Endothelial cell (in vitro differentiated cells): ENCODE results near the gene ACBD3. TPM values are rescaled to one million over a fixed set of nuclear protein-coding genes. Genes with fewer than 3 reads are reported as not detected.
"Not testable (repeated sequence)": the region's sequence is repeated elsewhere in the genome, so short reads cannot be mapped to it uniquely, and the experiment has no call there.

Experiments used
- DNase-seq: peaks from one replicate; pipeline ENCODE4 v3.0.0; 2021; ENCODE audit warnings: low spot score
- H3K27ac Mint-ChIP-seq: one replicate; pipeline ENCODE4 v1.8.0; 2021; ENCODE audit warnings: mixed read lengths, inconsistent platforms; ENCODE audit not compliant: unreplicated experiment
- H3K27me3 Mint-ChIP-seq: one replicate; pipeline ENCODE4 v1.8.0; 2021; ENCODE audit warnings: mild to moderate bottlenecking, moderate library complexity, mixed read lengths, inconsistent platforms; ENCODE audit not compliant: unreplicated experiment
- H3K36me3 Mint-ChIP-seq: one replicate; pipeline ENCODE4 v1.8.0; 2021; ENCODE audit warnings: mild to moderate bottlenecking, low read depth, mixed read lengths, inconsistent platforms; ENCODE audit not compliant: unreplicated experiment
- H3K4me1 Mint-ChIP-seq: one replicate; pipeline ENCODE4 v1.8.0; 2021; ENCODE audit warnings: mild to moderate bottlenecking, mixed read lengths, inconsistent platforms; ENCODE audit not compliant: unreplicated experiment
- H3K4me3 Mint-ChIP-seq: one replicate; pipeline ENCODE4 v1.8.0; 2021; ENCODE audit warnings: mild to moderate bottlenecking, mixed read lengths, inconsistent platforms; ENCODE audit not compliant: unreplicated experiment
- H3K9me3 Mint-ChIP-seq: one replicate; pipeline ENCODE4 v1.8.0; 2021; ENCODE audit warnings: mixed read lengths, inconsistent platforms; ENCODE audit not compliant: unreplicated experiment
- total RNA-seq: library from RNA; stranded (reverse); fragmentation: NEBNext Ultra II Directional; extraction: Animal tissue kit (Norgen Biotek cat#: 25700); gene quantifications from one replicate; pipeline ENCODE4 v1.2.1, GENCODE V29; 2021; ENCODE audit not compliant: unreplicated experiment
- TF ChIP-seq, protein P1 (sequence below): fragments of 200-600 bp; sonication (generic); IDR thresholded peaks from one replicate; pipeline ENCODE4 v1.5.0; 2021; ENCODE audit warnings: antibody characterized with exemption; ENCODE audit not compliant: unreplicated experiment

Gene ACBD3
- total RNA-seq, 1 donor from 2014 or later, result 27.4 TPM

DNA sequence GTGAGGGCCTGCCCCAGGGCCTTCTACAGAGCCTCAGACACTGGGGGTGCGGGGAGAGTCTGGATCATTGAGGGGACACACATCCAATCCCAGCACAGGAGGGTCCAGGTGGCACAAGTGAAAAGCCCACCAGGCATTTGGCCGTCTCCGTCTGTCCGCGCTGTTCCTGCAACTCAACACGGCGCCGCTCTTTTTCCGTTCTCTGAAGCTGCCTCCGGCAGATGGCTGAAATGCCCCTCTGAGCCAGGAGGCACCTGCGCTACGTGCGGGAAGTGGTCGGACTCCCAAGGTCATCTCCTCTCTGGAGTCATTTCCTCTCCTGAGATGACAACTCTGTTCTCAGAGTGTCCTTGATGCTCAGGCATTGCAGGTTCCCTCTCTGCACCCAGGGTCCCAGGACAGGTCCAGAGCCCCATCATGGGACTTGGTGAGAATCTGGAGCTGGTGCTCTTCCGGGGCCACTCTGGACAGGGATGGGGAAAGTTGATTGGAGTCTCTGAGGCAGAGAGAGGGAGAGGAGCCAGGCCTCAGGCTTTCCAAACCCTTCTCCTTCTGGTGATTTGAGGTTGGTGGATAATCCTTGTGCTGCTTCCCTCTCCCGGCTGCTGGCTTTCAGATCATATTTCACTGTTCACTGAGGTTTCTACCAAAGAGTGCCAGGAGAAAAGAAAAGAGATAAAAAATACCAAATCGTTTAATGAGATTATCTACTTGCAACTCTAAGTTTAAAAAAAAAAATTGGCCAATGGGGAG, 22.9 kb upstream of the ACBD3 start:
- H3K36me3 Mint-ChIP-seq, result no peaks in the 10 kb centered on the region
- H3K9me3 Mint-ChIP-seq, result no peaks in the 10 kb centered on the region
- peaks cover 5% of the 10 kb centered on the region for H3K4me1 Mint-ChIP-seq
- TF ChIP-seq, protein P1, sequence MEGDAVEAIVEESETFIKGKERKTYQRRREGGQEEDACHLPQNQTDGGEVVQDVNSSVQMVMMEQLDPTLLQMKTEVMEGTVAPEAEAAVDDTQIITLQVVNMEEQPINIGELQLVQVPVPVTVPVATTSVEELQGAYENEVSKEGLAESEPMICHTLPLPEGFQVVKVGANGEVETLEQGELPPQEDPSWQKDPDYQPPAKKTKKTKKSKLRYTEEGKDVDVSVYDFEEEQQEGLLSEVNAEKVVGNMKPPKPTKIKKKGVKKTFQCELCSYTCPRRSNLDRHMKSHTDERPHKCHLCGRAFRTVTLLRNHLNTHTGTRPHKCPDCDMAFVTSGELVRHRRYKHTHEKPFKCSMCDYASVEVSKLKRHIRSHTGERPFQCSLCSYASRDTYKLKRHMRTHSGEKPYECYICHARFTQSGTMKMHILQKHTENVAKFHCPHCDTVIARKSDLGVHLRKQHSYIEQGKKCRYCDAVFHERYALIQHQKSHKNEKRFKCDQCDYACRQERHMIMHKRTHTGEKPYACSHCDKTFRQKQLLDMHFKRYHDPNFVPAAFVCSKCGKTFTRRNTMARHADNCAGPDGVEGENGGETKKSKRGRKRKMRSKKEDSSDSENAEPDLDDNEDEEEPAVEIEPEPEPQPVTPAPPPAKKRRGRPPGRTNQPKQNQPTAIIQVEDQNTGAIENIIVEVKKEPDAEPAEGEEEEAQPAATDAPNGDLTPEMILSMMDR, result no peak
- no peak for DNase-seq
- peaks cover 4% of the 10 kb centered on the region for H3K27me3 Mint-ChIP-seq
- H3K27ac Mint-ChIP-seq, result no peak overlapping the region
- H3K4me3 Mint-ChIP-seq, result no peak overlapping the region

DNA sequence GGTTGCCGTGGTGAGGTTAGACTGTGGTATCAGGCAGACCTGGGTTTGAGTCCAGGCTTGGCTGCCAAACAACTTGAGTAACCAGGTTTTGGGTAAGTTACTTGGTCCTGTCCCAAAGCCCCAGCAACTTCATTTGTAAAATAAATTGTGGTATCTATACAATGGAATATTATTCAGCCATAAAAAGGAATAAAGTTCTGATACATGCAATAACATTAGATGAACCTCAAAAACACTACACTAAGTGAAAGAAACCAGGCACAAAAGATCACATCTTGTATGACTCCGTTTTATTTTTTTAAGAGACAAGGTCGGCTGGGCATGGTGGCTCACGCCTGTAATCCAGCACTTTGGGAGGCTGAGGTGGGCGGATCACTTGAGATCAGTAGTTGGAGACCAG, 20.5 kb upstream of the ACBD3 start:
- DNase-seq, result no peak
- Mint-ChIP-seq H3K27me3 (peaks cover 4% of the 10 kb centered on the region), H3K4me3 (no peak overlapping the region), H3K36me3 (no peaks in the 10 kb centered on the region), H3K9me3 (no peaks in the 10 kb centered on the region), H3K27ac (no peak overlapping the region), H3K4me1 (peaks cover 5% of the 10 kb centered on the region)
- TF ChIP-seq, protein P1, result no peak

DNA sequence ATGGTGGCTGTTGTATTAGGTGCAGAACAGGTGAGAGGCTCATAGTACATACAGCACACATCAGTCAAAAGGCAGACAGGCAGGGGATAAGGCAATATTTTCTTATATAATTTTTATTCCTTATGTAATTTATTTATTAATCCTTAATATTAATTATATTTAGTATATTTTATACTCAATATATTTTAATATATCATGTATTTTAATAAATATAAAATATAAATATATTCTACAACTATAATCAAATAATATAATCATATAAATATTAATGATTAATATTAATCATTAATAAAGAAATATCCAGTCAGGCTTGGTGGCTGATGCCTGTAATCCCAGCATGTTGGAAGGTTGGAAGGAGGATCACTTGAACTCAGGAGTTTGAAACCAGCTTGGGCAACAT, 17.7 kb upstream of the ACBD3 start:
- no peak overlapping the region for H3K27ac Mint-ChIP-seq
- peaks cover 1% of the 10 kb centered on the region for H3K27me3 Mint-ChIP-seq
- no peaks in the 10 kb centered on the region for H3K36me3 Mint-ChIP-seq
- no peaks in the 10 kb centered on the region for H3K4me1 Mint-ChIP-seq
- no peaks in the 10 kb centered on the region for H3K9me3 Mint-ChIP-seq
- H3K4me3 Mint-ChIP-seq, result no peak overlapping the region
- no peak for DNase-seq
- TF ChIP-seq, protein P1, result no peak

DNA sequence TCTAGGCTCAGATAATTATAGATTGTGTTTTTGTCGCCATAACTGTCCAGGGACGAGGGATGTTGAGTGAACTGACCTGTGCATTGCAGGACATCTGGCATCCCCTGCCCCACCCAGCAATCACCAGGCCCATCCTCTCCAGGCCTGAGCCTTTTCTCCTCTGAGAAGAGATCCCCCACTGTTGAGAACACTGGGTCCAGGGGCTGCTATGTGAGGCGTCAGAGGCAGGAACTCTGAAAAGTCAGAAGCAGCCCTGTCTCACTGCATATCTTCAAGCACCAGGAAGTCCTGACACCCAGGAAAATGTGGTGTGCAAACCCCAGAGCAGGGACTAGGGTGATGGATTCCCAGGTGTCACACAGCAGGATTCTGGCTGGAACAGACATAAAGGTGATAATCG, 17.1 kb upstream of the ACBD3 start:
- H3K4me1 Mint-ChIP-seq, result no peaks in the 10 kb centered on the region
- TF ChIP-seq, protein P1, result no peak
- H3K27me3 Mint-ChIP-seq, result peaks cover 1% of the 10 kb centered on the region

DNA sequence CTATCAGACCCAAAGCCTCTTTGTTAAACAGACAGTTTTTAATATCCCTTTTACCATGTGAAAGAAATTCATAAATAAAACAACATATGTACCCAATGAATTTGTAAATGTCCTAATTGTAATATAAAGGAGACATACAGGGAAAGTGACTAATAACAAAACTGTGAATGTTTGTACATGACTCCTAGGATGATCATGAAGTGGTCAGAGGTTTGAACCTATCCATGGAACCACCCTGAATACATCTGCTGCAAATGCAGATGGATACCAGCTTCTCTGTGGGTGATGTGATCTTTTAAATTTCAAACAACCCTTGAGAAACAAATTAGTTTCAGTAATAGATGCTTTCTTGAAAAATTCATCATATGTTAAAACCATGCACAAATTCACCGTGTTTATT, 16.7 kb upstream of the ACBD3 start:
- TF ChIP-seq, protein P1, result no peak
- no peaks in the 10 kb centered on the region for H3K36me3 Mint-ChIP-seq
- H3K4me1 Mint-ChIP-seq, result no peaks in the 10 kb centered on the region
- no peak overlapping the region for H3K4me3 Mint-ChIP-seq
- H3K27ac Mint-ChIP-seq, result no peak overlapping the region
- H3K9me3 Mint-ChIP-seq, result no peaks in the 10 kb centered on the region
- no peak for DNase-seq
- H3K27me3 Mint-ChIP-seq, result peaks cover 1% of the 10 kb centered on the region

More for the DNA sequence above, 17.1 kb upstream of the ACBD3 start:
- DNase-seq, result no peak
- no peak overlapping the region for H3K27ac Mint-ChIP-seq
- no peaks in the 10 kb centered on the region for H3K36me3 Mint-ChIP-seq
- H3K4me3 Mint-ChIP-seq, result no peak overlapping the region
- H3K9me3 Mint-ChIP-seq, result no peaks in the 10 kb centered on the region

DNA sequence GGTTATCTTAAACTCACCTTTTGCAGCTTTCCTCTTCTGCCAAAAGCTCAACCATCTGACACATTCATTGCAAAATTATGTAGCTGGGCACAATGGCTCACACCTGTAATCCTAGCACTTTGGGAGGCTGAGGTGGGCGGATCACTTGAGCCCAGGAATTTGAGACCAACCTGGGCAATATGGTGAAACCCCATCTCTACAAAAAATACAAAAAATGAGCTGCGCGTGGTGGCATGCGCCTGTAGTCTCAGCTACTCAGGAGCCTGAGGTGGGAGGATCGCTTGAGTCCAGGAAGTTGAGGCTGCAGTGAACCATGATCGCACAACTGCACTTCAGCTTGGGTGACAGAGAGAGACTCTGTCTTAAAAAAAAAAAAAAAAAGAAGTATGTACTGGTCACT, 16.1 kb upstream of the ACBD3 start:
- not testable (repeated sequence) for H3K36me3 Mint-ChIP-seq

More for the DNA sequence above, 16.1 kb upstream of the ACBD3 start:
- not testable (repeated sequence) for H3K27me3 Mint-ChIP-seq, H3K4me1 Mint-ChIP-seq, H3K27ac Mint-ChIP-seq, H3K9me3 Mint-ChIP-seq, DNase-seq, H3K4me3 Mint-ChIP-seq
